VCaP (cell line): ENCODE data around the gene PEX14.
"Not testable (repeated sequence)": the region's sequence is repeated elsewhere in the genome, so short reads cannot be mapped to it uniquely, and the experiment has no call there.

Experiments
- H3K27ac ChIP-seq: fragments of 450-650 bp; 2 replicates; pipeline ENCODE4 v1.5.1; 2017
- TF ChIP-seq, protein P1 (sequence below): fragments of 450-650 bp; conservative IDR thresholded peaks from 2 replicates; pipeline ENCODE4 v1.5.1; 2017; ENCODE audit warnings: mild to moderate bottlenecking, moderate library complexity

PEX14 gene

DNA sequence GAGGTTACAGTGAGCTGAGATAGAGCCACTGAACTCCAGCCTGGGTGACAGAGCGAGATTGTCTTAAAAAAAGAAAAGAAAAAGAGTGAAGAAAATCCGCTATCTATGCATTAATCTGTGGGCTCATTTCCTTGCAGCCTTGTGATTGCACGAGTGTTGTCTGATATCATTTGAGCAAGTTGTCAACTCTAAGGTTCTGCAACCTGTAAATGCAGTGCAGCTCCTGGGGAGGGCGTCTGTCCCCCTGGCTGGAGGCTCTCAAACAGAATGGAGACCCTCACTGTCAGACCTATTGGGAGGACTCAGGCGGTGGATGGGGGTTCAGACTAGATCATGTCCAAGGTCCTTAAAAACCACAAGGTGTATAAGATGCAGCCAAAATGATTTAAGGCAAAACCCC lies 18.7 kb upstream of the PEX14 start:
- TF ChIP-seq, protein P1, sequence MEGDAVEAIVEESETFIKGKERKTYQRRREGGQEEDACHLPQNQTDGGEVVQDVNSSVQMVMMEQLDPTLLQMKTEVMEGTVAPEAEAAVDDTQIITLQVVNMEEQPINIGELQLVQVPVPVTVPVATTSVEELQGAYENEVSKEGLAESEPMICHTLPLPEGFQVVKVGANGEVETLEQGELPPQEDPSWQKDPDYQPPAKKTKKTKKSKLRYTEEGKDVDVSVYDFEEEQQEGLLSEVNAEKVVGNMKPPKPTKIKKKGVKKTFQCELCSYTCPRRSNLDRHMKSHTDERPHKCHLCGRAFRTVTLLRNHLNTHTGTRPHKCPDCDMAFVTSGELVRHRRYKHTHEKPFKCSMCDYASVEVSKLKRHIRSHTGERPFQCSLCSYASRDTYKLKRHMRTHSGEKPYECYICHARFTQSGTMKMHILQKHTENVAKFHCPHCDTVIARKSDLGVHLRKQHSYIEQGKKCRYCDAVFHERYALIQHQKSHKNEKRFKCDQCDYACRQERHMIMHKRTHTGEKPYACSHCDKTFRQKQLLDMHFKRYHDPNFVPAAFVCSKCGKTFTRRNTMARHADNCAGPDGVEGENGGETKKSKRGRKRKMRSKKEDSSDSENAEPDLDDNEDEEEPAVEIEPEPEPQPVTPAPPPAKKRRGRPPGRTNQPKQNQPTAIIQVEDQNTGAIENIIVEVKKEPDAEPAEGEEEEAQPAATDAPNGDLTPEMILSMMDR: no peak
- no peak overlapping the region for H3K27ac ChIP-seq

DNA sequence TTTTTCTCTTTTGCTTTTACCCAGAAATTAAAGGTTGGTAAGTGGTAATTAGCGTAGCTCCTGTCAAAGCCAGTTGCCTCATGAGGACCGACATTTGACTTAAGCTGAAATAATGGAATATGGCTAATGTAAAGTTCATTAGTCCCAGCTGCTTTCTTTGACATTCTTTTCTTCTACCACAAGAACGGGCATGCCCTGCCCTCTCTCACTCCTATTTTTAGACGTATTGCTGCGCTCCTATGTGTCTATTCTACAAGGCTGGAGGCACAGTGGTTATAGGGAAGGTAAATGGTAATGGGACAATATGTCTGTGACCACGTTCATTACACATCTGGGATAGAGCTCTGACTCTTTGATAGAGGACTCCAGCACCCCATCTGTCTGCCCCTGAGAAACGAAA lies 18.1 kb upstream of the PEX14 start:
- TF ChIP-seq, protein P1: no peak
- no peak overlapping the region for H3K27ac ChIP-seq

DNA sequence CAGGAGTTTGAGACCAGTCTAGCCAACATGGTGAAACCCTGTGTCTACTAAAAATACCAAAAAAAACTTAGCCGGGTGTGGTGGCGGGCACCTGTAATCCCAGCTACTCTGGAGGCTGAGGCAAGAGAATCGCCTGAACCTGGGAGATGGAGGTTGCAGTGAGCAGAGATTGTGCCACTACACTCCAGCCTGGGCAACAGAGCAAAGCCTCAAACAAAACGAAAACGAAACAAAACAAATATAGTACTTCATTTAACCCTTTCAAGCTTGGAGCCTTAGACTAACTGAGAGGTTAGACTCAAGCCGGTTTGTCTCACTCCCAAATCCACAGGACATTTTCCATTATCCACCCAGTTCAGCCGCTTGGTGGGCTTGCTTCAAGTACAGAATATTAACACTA lies 17.3 kb upstream of the PEX14 start:
- not testable (repeated sequence) for H3K27ac ChIP-seq

DNA sequence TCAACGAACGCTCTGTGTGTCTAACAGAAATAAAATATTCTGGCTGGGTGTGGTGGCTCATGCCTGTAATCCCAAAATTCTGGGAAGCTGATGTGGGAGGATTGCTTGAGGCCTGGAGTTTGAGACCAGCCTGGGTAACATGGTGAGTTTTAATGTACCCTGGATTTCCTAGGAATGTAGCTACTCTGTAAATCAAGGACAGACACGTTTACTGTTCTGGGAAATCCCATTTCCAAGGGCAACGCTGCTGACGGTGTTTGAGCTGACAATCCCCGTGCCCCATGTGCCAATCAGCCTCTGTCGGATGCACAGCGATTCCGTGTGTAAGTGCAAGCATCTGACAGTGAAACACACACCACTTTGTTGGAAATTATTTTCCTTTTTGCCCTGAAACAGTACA lies 16.9 kb upstream of the PEX14 start:
- no peak overlapping the region for H3K27ac ChIP-seq
- TF ChIP-seq, protein P1: no peak

DNA sequence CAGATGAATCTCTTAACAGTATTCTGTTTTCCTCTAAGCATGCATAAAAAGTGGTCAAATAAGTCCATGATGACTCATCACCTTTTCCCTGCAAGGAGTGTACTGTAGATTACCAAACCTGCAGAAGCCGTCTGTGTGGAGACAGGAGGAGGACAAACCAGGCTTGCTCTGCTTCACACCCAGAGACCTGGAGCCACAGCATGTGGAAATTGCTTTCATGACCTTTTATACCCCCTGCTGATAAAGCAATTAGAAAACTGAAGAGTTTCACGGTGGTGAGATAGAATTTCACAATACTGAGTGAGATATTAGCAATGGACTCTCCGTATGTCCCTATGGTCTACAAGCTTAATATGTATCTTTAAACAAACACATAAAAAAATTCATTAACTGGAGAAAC lies 15.6 kb upstream of the PEX14 start:
- peak overlapping the region; percentile 16 for H3K27ac ChIP-seq
- TF ChIP-seq, protein P1: no peak

DNA sequence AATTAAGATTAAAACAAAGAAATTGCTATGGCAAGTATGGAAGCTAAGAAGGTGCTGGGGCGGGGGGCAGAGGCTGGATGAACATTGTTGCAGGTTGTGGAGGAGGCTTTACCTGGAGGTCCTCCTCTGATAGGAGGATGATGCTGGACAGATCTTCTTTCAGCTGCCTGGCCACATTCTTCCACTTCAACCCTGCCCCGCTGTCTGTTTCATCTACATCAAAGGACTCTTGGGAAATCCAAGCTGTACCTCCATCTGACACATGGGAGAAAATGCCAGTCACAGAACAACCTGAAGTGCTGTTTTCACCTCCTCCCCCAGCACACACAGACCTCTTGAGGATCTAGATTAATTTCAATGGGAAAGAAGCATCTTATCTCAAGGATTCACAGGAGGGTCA lies 7.7 kb upstream of the PEX14 start:
- no peak overlapping the region for H3K27ac ChIP-seq
- TF ChIP-seq, protein P1: no peak

DNA sequence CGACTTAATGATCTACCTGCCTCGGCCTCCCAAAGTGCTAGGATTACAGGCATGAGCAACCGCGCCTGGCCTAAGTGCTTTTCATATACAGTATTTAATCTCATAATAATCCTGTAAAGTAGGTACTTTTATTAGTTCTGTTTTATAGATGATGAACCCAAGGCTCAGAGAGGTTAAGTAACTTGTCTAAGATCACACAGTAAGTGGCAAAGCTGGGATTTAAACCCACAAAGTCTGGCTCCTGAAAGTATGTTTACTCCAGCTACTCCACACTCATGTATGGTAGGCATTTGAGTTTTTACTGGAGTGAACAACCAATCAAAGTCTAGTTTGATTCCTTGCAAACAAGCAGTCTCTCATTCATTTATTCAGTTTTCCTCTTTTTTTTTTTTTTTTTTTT lies 4.7 kb upstream of the PEX14 start:
- H3K27ac ChIP-seq: no peak overlapping the region
- TF ChIP-seq, protein P1: no peak

DNA sequence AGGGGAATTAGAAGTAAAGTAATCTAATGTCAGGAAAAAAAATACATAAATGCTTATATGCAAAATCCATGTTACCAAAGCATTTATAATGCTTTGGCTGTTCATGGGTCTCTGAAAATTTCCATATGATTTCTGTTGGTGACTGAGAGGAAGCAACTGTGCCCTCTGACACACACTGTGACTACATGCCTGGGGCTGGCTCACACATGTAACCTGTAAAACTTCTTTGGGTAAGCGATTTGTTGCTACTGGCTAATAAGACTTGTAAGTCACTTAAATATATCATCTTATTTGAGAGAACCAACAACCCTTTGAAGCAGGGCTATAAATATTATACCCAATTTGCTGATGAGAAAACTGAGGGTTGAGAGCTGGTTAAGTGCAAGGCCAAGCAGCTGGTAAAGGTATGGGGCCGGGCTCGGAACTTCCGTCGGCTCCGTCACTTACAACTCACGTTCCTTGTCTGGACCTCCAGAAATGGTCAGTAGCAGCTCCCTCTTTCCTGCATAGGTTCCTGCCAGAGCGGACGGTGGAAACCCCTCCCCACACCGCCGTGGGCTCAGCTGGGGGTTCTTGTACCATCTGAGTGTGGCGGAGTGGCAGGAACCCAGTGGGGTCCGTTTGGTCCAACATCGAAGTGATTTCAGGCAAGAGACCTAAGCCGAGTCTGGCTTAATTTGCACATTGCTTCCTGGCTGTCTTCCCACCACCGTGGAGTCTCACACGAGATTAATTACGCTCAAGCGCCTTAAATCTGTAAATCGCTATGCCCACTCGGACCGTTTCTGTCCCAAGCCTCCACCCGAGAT lies 3.1 kb upstream of the PEX14 start:
- TF ChIP-seq, protein P1: no peak
- H3K27ac ChIP-seq: peak overlapping the region; percentile 72
